NCI-H2227 treated with DMSO at 0.1 percent for 48 hours (cell line): Measurements from ENCODE around the gene FAM193A.
"Not testable (repeated sequence)": the region's sequence is repeated elsewhere in the genome, so short reads cannot be mapped to it uniquely, and the experiment has no call there.

Source experiments
- DNase-seq: peaks from one replicate; lab custom pipeline; 2025; lab: John Stamatoyannopoulos, UW

The FAM193A gene

GRCh38 chr4:2728221-2728620 is 191.8 kb downstream of the FAM193A start:
- DNase-seq, result no peak

GRCh38 chr4:2728806-2729532 is 192.5 kb downstream of the FAM193A start:
- no peak for DNase-seq

GRCh38 chr4:2729533-2729875 is 193.1 kb downstream of the FAM193A start:
- DNase-seq, result no peak

GRCh38 chr4:2731907-2732317 is 195.5 kb downstream of the FAM193A start:
- DNase-seq, result no peak

GRCh38 chr4:2732526-2732925 is 196.1 kb downstream of the FAM193A start:
- DNase-seq, result no peak

- DNase-seq, result no peak
Measured at GRCh38 chr4:2733001-2733843, 196.8 kb downstream of the FAM193A start.

GRCh38 chr4:2733844-2734574 is 197.6 kb downstream of the FAM193A start:
- DNase-seq, result no peak

- no peak for DNase-seq
Measured at GRCh38 chr4:2734612-2735011, 198.2 kb downstream of the FAM193A start.

- DNase-seq, result no peak
Measured at GRCh38 chr4:2735869-2736268, 199.4 kb downstream of the FAM193A start.

- not testable (repeated sequence) for DNase-seq
Measured at GRCh38 chr4:2738296-2738695, 201.8 kb downstream of the FAM193A start.

- no peak for DNase-seq
Measured at GRCh38 chr4:2741626-2742025, 205.2 kb downstream of the FAM193A start.

GRCh38 chr4:2742081-2742822 is 205.8 kb downstream of the FAM193A start:
- no peak for DNase-seq

- DNase-seq, result no peak
Measured at GRCh38 chr4:2742823-2743517, 206.5 kb downstream of the FAM193A start.

- DNase-seq, result no peak
Measured at GRCh38 chr4:2743518-2744445, 207.3 kb downstream of the FAM193A start.

- DNase-seq, result no peak
Measured at GRCh38 chr4:2744576-2745270, 208.3 kb downstream of the FAM193A start.

GRCh38 chr4:2745516-2745915 is 209.1 kb downstream of the FAM193A start:
- DNase-seq, result no peak

- no peak for DNase-seq
Measured at GRCh38 chr4:2745981-2746806, 209.7 kb downstream of the FAM193A start.

- DNase-seq, result no peak
Measured at GRCh38 chr4:2746891-2747695, 210.6 kb downstream of the FAM193A start.
